Ishikawa (cell line): ENCODE data around the gene CAD.

ENCODE experiments used
- REST ChIP-seq: IDR thresholded peaks from 2 replicates; pipeline ENCODE4 v1.6.1; 2012; ENCODE audit warnings: low read depth, mild to moderate bottlenecking
- TAF1 ChIP-seq: IDR thresholded peaks from 2 replicates; pipeline ENCODE4 v1.6.1; 2012; ENCODE audit warnings: low read depth, mild to moderate bottlenecking
- YY1 ChIP-seq: IDR thresholded peaks from 2 replicates; pipeline ENCODE4 v1.6.1; 2012; ENCODE audit warnings: low read depth
- TF ChIP-seq, protein P1 (sequence below): IDR thresholded peaks from 2 replicates; pipeline ENCODE4 v1.6.1; 2012

GRCh38 chr2:27184115-27184514, 33.1 kb upstream of the CAD start:
- TF ChIP-seq, protein P1, sequence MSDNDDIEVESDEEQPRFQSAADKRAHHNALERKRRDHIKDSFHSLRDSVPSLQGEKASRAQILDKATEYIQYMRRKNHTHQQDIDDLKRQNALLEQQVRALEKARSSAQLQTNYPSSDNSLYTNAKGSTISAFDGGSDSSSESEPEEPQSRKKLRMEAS, result no peak
- TF ChIP-seq YY1 (no peak), TAF1 (no peak), REST (no peak)
